ENCODE measurements around the gene RFTN2. TPM values are rescaled to one million over a fixed set of nuclear protein-coding genes. Genes with fewer than 3 reads are reported as not detected.
"Not testable (repeated sequence)": the region's sequence is repeated elsewhere in the genome, so short reads cannot be mapped to it uniquely, and the experiment has no call there.

Gene RFTN2, protein sequence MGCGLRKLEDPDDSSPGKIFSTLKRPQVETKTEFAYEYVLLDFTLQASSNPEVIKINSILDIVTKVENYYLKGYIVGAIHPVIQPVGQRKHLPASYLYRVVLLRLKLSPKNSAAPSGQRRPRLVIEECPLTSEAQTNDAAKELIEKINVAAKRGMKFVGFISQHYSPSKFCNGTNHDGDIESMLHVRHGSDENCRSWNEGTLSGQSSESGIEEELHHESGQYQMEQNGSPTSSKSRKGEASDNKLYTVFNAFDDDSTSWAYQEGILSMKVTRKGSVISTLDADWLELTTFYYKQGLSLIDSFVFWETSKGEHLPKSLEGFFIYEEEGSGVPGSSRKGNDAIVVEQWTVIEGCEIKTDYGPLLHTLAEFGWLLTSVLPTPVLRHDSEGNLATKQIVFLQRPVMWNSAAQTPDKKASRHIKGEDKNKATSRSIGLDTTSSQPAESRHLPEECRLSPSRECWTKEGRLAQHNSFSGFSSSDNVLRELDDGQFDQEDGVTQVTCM
- 5.4 and 5.7 TPM in 2 replicates for total RNA-seq
- long read RNA-seq, full-length matches to known transcripts, result 11 of 17 reads
- long read RNA-seq, partial matches to known transcripts, result 3 of 17 reads
- long read RNA-seq, other reads (novel, unspliced or antisense), result 3 of 17 reads

DNA sequence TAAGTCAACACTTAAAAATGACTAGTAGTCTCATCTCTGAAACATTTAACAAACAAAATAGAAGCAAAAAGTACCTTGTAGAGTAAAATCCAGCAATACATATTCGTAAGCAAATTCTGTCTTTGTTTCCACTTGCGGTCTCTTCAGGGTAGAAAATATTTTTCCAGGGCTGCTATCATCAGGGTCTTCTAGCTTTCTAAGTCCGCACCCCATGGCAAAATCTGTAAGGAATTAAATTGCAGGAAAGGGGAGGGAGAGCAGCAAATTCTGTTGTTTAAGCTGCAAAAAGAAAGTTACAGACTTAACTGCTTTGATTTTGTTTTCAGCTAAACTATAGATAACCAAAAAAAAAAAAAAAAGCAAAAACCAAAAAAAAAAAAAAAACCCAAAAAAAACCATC lies at the start of gene RFTN2:
RFTN2 (minus strand) TSS at position 342 of the 400 bp plus-strand sequence; CDS start at position 213, 129 bp downstream.
- H3K27ac Mint-ChIP-seq, result peak within 1 kb of the TSS; percentile 57

GRCh38 chr2:197717863-197718262 lies 42.5 kb upstream of the RFTN2 start:
- no peak for DNase-seq (ENCODE audit: low spot score, unreplicated experiment)
- Mint-ChIP-seq H3K36me3 (ENCODE audit: insufficient read depth) (no peaks in the 10 kb centered on the region), H3K27ac (no peak overlapping the region), H3K9me3 (ENCODE audit: low read depth) (no peaks in the 10 kb centered on the region), H3K4me3 (ENCODE audit: low read depth) (no peak overlapping the region), H3K4me1 (ENCODE audit: low read depth) (peaks cover 2% of the 10 kb centered on the region), H3K27me3 (no peaks in the 10 kb centered on the region)
- TF ChIP-seq, protein P1, sequence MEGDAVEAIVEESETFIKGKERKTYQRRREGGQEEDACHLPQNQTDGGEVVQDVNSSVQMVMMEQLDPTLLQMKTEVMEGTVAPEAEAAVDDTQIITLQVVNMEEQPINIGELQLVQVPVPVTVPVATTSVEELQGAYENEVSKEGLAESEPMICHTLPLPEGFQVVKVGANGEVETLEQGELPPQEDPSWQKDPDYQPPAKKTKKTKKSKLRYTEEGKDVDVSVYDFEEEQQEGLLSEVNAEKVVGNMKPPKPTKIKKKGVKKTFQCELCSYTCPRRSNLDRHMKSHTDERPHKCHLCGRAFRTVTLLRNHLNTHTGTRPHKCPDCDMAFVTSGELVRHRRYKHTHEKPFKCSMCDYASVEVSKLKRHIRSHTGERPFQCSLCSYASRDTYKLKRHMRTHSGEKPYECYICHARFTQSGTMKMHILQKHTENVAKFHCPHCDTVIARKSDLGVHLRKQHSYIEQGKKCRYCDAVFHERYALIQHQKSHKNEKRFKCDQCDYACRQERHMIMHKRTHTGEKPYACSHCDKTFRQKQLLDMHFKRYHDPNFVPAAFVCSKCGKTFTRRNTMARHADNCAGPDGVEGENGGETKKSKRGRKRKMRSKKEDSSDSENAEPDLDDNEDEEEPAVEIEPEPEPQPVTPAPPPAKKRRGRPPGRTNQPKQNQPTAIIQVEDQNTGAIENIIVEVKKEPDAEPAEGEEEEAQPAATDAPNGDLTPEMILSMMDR (IDR thresholded peaks at IDR 0.05; ENCODE audit: unreplicated experiment), result no peak

More for the DNA sequence above, at the start of gene RFTN2:
- no peak for DNase-seq (ENCODE audit: low spot score, unreplicated experiment)
- Mint-ChIP-seq H3K9me3 (ENCODE audit: low read depth) (no peaks in the 10 kb centered on the region), H3K36me3 (ENCODE audit: insufficient read depth) (no peaks in the 10 kb centered on the region), H3K27me3 (no peaks in the 10 kb centered on the region), H3K4me1 (ENCODE audit: low read depth) (peaks cover 22% of the 10 kb centered on the region), H3K4me3 (ENCODE audit: low read depth) (peak within 1 kb of the TSS; percentile 64)
- TF ChIP-seq, protein P1 (IDR thresholded peaks at IDR 0.05; ENCODE audit: unreplicated experiment), result no peak

GRCh38 chr2:197713271-197713670 lies 37.9 kb upstream of the RFTN2 start:
- Mint-ChIP-seq H3K36me3 (ENCODE audit: insufficient read depth) (no peaks in the 10 kb centered on the region), H3K27me3 (no peaks in the 10 kb centered on the region), H3K4me1 (ENCODE audit: low read depth) (peaks cover 9% of the 10 kb centered on the region), H3K9me3 (ENCODE audit: low read depth) (no peaks in the 10 kb centered on the region), H3K27ac (no peak overlapping the region), H3K4me3 (ENCODE audit: low read depth) (no peak overlapping the region)
- TF ChIP-seq, protein P1 (IDR thresholded peaks at IDR 0.05; ENCODE audit: unreplicated experiment), result no peak
- no peak for DNase-seq (ENCODE audit: low spot score, unreplicated experiment)

DNA sequence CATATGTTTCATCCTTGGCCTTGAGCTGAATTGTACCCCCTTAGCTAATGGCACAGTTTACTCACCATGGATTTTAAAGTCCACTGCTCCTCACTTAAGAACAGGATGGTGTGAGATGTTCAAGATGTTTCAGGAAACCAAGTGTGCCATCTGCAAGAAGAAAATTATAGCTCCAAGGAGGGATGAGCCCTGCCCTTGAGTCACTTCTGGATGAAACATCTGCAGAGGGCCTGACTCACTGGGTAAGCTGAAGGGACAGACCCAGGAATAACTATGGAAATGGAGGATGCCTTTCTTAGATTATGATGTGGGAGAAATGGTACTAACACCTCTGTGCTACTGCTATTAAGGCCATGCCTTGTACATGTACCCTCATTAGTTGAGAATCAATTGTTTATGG lies 36.2 kb upstream of the RFTN2 start:
- TF ChIP-seq, protein P1 (IDR thresholded peaks at IDR 0.05; ENCODE audit: unreplicated experiment), result no peak
- DNase-seq (ENCODE audit: low spot score, unreplicated experiment), result no peak
- H3K27me3 Mint-ChIP-seq, result no peaks in the 10 kb centered on the region
- H3K4me1 Mint-ChIP-seq (ENCODE audit: low read depth), result peaks cover 19% of the 10 kb centered on the region
- no peak overlapping the region for H3K27ac Mint-ChIP-seq
- no peak overlapping the region for H3K4me3 Mint-ChIP-seq (ENCODE audit: low read depth)
- no peaks in the 10 kb centered on the region for H3K36me3 Mint-ChIP-seq (ENCODE audit: insufficient read depth)
- no peaks in the 10 kb centered on the region for H3K9me3 Mint-ChIP-seq (ENCODE audit: low read depth)

- no peak for DNase-seq (ENCODE audit: low spot score, unreplicated experiment)
- H3K4me3 Mint-ChIP-seq (ENCODE audit: low read depth), result no peak overlapping the region
- TF ChIP-seq, protein P1 (IDR thresholded peaks at IDR 0.05; ENCODE audit: unreplicated experiment), result no peak
Observed at GRCh38 chr2:197710424-197711042, 35.1 kb upstream of the RFTN2 start.

DNA sequence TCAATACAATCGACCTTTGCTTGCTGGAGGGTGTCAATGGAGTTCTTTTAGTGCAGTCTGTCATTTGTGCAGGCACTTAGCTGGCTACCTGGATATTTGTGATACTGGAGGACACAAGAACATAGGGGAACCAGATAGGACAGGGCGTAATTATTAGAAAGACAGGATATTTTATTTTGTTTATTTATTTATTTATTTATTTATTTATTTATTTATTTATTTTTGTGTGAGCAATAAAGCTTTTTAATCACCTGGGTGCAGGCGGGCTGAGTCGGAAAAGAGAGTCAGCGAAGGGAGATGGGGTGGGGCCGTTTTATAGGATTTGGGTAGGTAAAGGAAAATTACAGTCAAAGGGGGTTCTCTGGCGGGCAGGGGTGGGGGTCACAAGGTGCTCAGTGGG lies 33.8 kb upstream of the RFTN2 start:
- peaks cover 26% of the 10 kb centered on the region for H3K4me1 Mint-ChIP-seq (ENCODE audit: low read depth)
- not testable (repeated sequence) for H3K4me3 Mint-ChIP-seq (ENCODE audit: low read depth); H3K36me3 Mint-ChIP-seq (ENCODE audit: insufficient read depth); H3K27ac Mint-ChIP-seq; H3K27me3 Mint-ChIP-seq; H3K9me3 Mint-ChIP-seq (ENCODE audit: low read depth); DNase-seq (ENCODE audit: low spot score, unreplicated experiment)

More at GRCh38 chr2:197710424-197711042, 35.1 kb upstream of the RFTN2 start:
- Mint-ChIP-seq H3K27me3 (no peaks in the 10 kb centered on the region), H3K27ac (no peak overlapping the region), H3K4me1 (ENCODE audit: low read depth) (peaks cover 24% of the 10 kb centered on the region), H3K36me3 (ENCODE audit: insufficient read depth) (no peaks in the 10 kb centered on the region), H3K9me3 (ENCODE audit: low read depth) (no peaks in the 10 kb centered on the region)

Data from progenitor cell of endocrine pancreas (in vitro differentiated cells).